Left hindlimb (tissue), 1 donor: ENCODE measurements around the gene CYP1B1.
"Not testable (repeated sequence)": the region's sequence is repeated elsewhere in the genome, so short reads cannot be mapped to it uniquely, and the experiment has no call there.

Experiments used
- DNase-seq: peaks from one replicate; pipeline ENCODE4 v3.0.0-alpha.2; 2018

The CYP1B1 gene

GRCh38 chr2:38098421-38099098 is 22.6 kb upstream of the CYP1B1 start:
- DNase-seq: no peak

- no peak for DNase-seq
Measured at GRCh38 chr2:38097988-38098385, 22.0 kb upstream of the CYP1B1 start.

GRCh38 chr2:38097258-38097987 is 21.5 kb upstream of the CYP1B1 start:
- no peak for DNase-seq

GRCh38 chr2:38095996-38096861 is 20.3 kb upstream of the CYP1B1 start:
- no peak for DNase-seq

- DNase-seq: no peak
Measured at GRCh38 chr2:38095079-38095995, 19.4 kb upstream of the CYP1B1 start.

- DNase-seq: no peak
Measured at GRCh38 chr2:38093527-38094165, 17.7 kb upstream of the CYP1B1 start.

GRCh38 chr2:38092196-38092902 is 16.4 kb upstream of the CYP1B1 start:
- DNase-seq: peak; percentile 63

GRCh38 chr2:38091760-38092159 is 15.8 kb upstream of the CYP1B1 start:
- no peak for DNase-seq

GRCh38 chr2:38090928-38091327 is 15.0 kb upstream of the CYP1B1 start:
- no peak for DNase-seq

GRCh38 chr2:38090212-38090611 is 14.3 kb upstream of the CYP1B1 start:
- DNase-seq: not testable (repeated sequence)

GRCh38 chr2:38085998-38086698 is 10.2 kb upstream of the CYP1B1 start:
- DNase-seq: not testable (repeated sequence)

GRCh38 chr2:38084556-38084955 is 8.6 kb upstream of the CYP1B1 start:
- DNase-seq: not testable (repeated sequence)

GRCh38 chr2:38082727-38083126 is 6.8 kb upstream of the CYP1B1 start:
- not testable (repeated sequence) for DNase-seq

- DNase-seq: no peak
Measured at GRCh38 chr2:38080346-38080745, 4.4 kb upstream of the CYP1B1 start.

GRCh38 chr2:38079116-38080052 is 3.4 kb upstream of the CYP1B1 start:
- no peak for DNase-seq

- no peak for DNase-seq
Measured at GRCh38 chr2:38077431-38077769, 1.4 kb upstream of the CYP1B1 start.

GRCh38 chr2:38076710-38077430 is 919 bp upstream of the CYP1B1 start:
- DNase-seq: peak; percentile 87

GRCh38 chr2:38076152-38076709 is 280 bp upstream of the CYP1B1 start:
- peak; percentile 88 for DNase-seq
